Upper lobe of left lung (tissue), 6 donors: Measurements from ENCODE around the gene AKR1B1. TPM values are rescaled to one million over a fixed set of nuclear protein-coding genes. Genes with fewer than 3 reads are reported as not detected.

ENCODE experiments used
- ATAC-seq, 2 donors: fragments of 200-7000 bp; cut with Tn5 transposase; one replicate each; pipeline ENCODE4 v1.9.1; 2022; ENCODE audit warnings: mild to moderate bottlenecking in 2 of 2, moderate library complexity in 2 of 2; ENCODE audit not compliant: low FRiP score in 2 of 2
- DNase-seq, 2 donors: peaks; one replicate each; pipeline ENCODE4 v3.0.0-alpha.2; 2019 to 2020
- H3K27ac ChIP-seq, 4 donors: fragments of 200-600 bp; sonication (generic); one replicate each; pipeline ENCODE4 v1.5.1; 2016 to 2019
- H3K27me3 ChIP-seq, 4 donors: fragments of 200-600 bp; sonication (generic); one replicate each; pipeline ENCODE4 v1.5.1; 2017 to 2019
- H3K36me3 ChIP-seq, 4 donors: fragments of 200-600 bp; sonication (generic); one replicate each; pipeline ENCODE4 v1.5.1; 2016 to 2019
- H3K4me1 ChIP-seq, 4 donors: fragments of 200-600 bp; sonication (generic); one replicate each; pipeline ENCODE4 v1.5.1; 2018 to 2019
- H3K4me3 ChIP-seq, 4 donors: fragments of 200-600 bp; sonication (generic); one replicate each; pipeline ENCODE4 v1.5.1; 2017 to 2019; ENCODE audit warnings: mild to moderate bottlenecking in 2 of 4, moderate library complexity in 1 of 4
- H3K9me3 ChIP-seq, 4 donors: fragments of 200-600 bp; sonication (generic); one replicate each; pipeline ENCODE4 v1.5.1; 2018 to 2019
- EP300 ChIP-seq, 4 donors: sonication (generic); formaldehyde crosslinking; IDR thresholded peaks; one replicate each; pipeline ENCODE4 v1.5.1; 2017; ENCODE audit warnings: antibody characterized with exemption in 4 of 4, control low read depth in 2 of 4
- POLR2A ChIP-seq, 4 donors: fragments of 450-650 bp; IDR thresholded peaks; one replicate each; pipeline ENCODE4 v1.5.1; 2016 to 2017; ENCODE audit warnings: antibody characterized with exemption in 4 of 4, mild to moderate bottlenecking in 2 of 4
- POLR2AphosphoS5 ChIP-seq, 2 donors: sonication (generic); formaldehyde crosslinking; IDR thresholded peaks; one replicate each; pipeline ENCODE4 v1.5.1; 2017; ENCODE audit warnings: antibody characterized with exemption in 2 of 2
- WGBS, 2 donors: methylation state at CpG; one replicate each; pipeline ENCODE4 v1.1.5; 2017 to 2018; 5-methylcytosine and 5-hydroxymethylcytosine counted together
- total RNA-seq, 6 donors: library from RNA; depleted of rRNA in 4 of 6; stranded (reverse); fragments of >200 nt in 4 of 6; gene quantifications; one replicate each; pipeline versions ENCODE4 v1.1.0 to v1.2.1, GENCODE V29; 2016 to 2021
- TF ChIP-seq, protein P1 (sequence below), 6 experiments: fragments of 450-650 bp in 4 of 6; fragments of 200-600 bp in 2 of 6; sonication (generic) in 2 of 6; IDR thresholded peaks; one replicate each; pipeline ENCODE4 v1.5.1; 2016 to 2019; ENCODE audit warnings: antibody characterized with exemption in 6 of 6
- donor health status: DM: no; HTN: no; CAD: no; lungs with moderate emphysema.
- donor health status: DM: no; HTN: yes; CAD: no; lungs with severe emphysema.

The AKR1B1 gene
- total RNA-seq, 6 donors from 2014 or later, result 39.2 to 108 (median 93.1) TPM

DNA sequence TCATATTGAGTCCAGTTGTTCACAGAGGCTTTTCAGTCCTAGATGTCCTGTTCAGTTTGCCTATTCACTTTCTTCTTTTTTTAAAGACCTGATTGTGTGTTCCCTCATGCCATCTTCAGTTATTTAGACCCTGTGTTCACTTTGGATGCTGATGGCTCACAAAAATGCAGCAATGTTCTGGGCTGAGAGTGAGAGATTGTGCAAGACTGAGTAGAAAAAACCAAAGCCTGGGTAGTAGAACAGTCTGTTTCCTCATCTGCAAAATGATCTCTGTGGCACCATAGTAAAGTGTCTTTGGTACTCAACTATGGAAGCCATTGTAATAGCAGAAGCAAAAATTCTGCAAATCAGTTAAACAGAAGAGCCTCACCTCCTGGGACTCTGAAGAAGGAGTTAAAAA lies 43.2 kb downstream of the AKR1B1 start:
- peaks cover 0 to 3% (median 0%) of the 10 kb centered on the region in 4 donors for H3K4me1 ChIP-seq
- no peak for TF ChIP-seq POLR2AphosphoS5 (IDR thresholded peaks at IDR 0.05)
- TF ChIP-seq POLR2A (IDR thresholded peaks at IDR 0.05), result no peak
- no peak for TF ChIP-seq EP300 (IDR thresholded peaks at IDR 0.05)
- TF ChIP-seq, protein P1, sequence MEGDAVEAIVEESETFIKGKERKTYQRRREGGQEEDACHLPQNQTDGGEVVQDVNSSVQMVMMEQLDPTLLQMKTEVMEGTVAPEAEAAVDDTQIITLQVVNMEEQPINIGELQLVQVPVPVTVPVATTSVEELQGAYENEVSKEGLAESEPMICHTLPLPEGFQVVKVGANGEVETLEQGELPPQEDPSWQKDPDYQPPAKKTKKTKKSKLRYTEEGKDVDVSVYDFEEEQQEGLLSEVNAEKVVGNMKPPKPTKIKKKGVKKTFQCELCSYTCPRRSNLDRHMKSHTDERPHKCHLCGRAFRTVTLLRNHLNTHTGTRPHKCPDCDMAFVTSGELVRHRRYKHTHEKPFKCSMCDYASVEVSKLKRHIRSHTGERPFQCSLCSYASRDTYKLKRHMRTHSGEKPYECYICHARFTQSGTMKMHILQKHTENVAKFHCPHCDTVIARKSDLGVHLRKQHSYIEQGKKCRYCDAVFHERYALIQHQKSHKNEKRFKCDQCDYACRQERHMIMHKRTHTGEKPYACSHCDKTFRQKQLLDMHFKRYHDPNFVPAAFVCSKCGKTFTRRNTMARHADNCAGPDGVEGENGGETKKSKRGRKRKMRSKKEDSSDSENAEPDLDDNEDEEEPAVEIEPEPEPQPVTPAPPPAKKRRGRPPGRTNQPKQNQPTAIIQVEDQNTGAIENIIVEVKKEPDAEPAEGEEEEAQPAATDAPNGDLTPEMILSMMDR (IDR thresholded peaks at IDR 0.05), result no peak
- no peaks in the 10 kb centered on the region for H3K27me3 ChIP-seq
- no peaks in the 10 kb centered on the region for H3K9me3 ChIP-seq
- ATAC-seq (no peak), DNase-seq (no peak)
- no peak overlapping the region for H3K27ac ChIP-seq
- H3K4me3 ChIP-seq, result no peak overlapping the region
- no peaks in the 10 kb centered on the region for H3K36me3 ChIP-seq

- no peak overlapping the region for H3K27ac ChIP-seq
- H3K4me3 ChIP-seq, result no peak overlapping the region
- DNase-seq (no peak), ATAC-seq (no peak)
- TF ChIP-seq POLR2AphosphoS5 (IDR thresholded peaks at IDR 0.05) (no peak), POLR2A (IDR thresholded peaks at IDR 0.05) (no peak), EP300 (IDR thresholded peaks at IDR 0.05) (no peak)
- TF ChIP-seq, protein P1 (IDR thresholded peaks at IDR 0.05), result no peak
- H3K36me3 ChIP-seq, result no peaks in the 10 kb centered on the region
- H3K4me1 ChIP-seq, result no peaks in the 10 kb centered on the region
- 61 to 71% methylated on average over 4 of the region's 4 CpGs for WGBS, 2 donors
- no peaks in the 10 kb centered on the region for H3K9me3 ChIP-seq
- no peaks in the 10 kb centered on the region for H3K27me3 ChIP-seq
Measured at GRCh38 chr7:134414109-134414508, 44.8 kb downstream of the AKR1B1 start.

DNA sequence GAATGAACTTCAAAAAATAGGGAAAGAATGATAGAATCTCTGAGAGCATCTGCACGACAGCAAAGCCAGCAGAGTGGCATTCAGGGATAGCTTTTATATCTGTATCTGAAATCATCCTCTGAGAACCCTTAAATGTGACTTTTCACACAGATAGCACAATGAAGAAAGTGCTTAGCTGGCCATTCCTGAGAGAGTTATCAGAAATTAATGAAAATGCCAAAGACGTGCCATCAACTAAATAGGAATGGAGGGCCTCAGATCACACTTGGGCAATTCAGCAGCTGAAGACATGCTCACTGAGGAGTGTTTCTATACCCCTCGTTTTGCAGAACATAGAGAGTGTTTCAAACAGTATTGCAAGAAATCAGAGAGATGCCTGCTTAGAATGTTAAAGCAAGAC lies 51.6 kb downstream of the AKR1B1 start:
- no peak overlapping the region for H3K27ac ChIP-seq
- 66 to 72% methylated on average over 3 of the region's 3 CpGs for WGBS, 2 donors
- H3K9me3 ChIP-seq, result no peaks in the 10 kb centered on the region
- H3K36me3 ChIP-seq, result no peaks in the 10 kb centered on the region
- no peak overlapping the region for H3K4me3 ChIP-seq
- TF ChIP-seq POLR2AphosphoS5 (IDR thresholded peaks at IDR 0.05) (no peak), EP300 (IDR thresholded peaks at IDR 0.05) (no peak), POLR2A (IDR thresholded peaks at IDR 0.05) (no peak)
- TF ChIP-seq, protein P1 (IDR thresholded peaks at IDR 0.05), result no peak
- H3K27me3 ChIP-seq, result no peaks in the 10 kb centered on the region
- ATAC-seq (no peak), DNase-seq (no peak)
- no peaks in the 10 kb centered on the region for H3K4me1 ChIP-seq

- H3K9me3 ChIP-seq, result no peaks in the 10 kb centered on the region
- no peaks in the 10 kb centered on the region for H3K27me3 ChIP-seq
- H3K27ac ChIP-seq, result no peak overlapping the region
- H3K36me3 ChIP-seq, result no peaks in the 10 kb centered on the region
- DNase-seq (no peak), ATAC-seq (no peak)
- TF ChIP-seq, protein P1 (IDR thresholded peaks at IDR 0.05), result no peak
- no peak for TF ChIP-seq POLR2A (IDR thresholded peaks at IDR 0.05)
- TF ChIP-seq POLR2AphosphoS5 (IDR thresholded peaks at IDR 0.05), result no peak
- TF ChIP-seq EP300 (IDR thresholded peaks at IDR 0.05), result no peak
- H3K4me3 ChIP-seq, result no peak overlapping the region
- WGBS, 2 donors, result 59 to 86% methylated on average over 1 to 2 of the region's 2 CpGs
- H3K4me1 ChIP-seq, result no peaks in the 10 kb centered on the region
Measured at GRCh38 chr7:134406431-134406830, 52.5 kb downstream of the AKR1B1 start.

DNA sequence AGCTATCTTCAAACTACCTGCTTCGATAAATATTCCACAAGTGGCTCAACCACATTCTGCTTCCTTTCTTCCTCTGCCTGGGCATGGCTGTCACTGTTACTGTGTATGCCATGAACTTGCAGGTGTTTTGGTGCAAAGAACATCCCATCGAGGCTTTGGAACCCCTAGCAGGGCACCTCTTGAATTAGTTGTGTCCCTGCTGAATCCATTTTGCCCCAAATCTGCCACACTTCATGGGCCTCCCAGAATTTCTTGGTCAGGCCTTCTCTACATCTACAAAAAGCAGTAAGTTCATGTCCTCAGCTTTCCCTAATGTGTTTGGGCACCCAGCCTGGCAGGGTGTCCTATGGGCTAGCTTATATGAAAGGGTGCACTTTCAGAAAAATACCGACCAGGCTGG lies 53.6 kb downstream of the AKR1B1 start:
- no peaks in the 10 kb centered on the region for H3K27me3 ChIP-seq
- ATAC-seq (no peak), DNase-seq (no peak)
- H3K9me3 ChIP-seq, result no peaks in the 10 kb centered on the region
- no peak overlapping the region for H3K4me3 ChIP-seq
- H3K36me3 ChIP-seq, result no peaks in the 10 kb centered on the region
- H3K4me1 ChIP-seq, result no peaks in the 10 kb centered on the region
- TF ChIP-seq POLR2A (IDR thresholded peaks at IDR 0.05) (no peak), EP300 (IDR thresholded peaks at IDR 0.05) (no peak), POLR2AphosphoS5 (IDR thresholded peaks at IDR 0.05) (no peak)
- TF ChIP-seq, protein P1 (IDR thresholded peaks at IDR 0.05), result no peak
- WGBS, 2 donors, result 62 to 64% methylated on average over 3 of the region's 3 CpGs
- H3K27ac ChIP-seq, result no peak overlapping the region
